ENCODE measurements around the gene ZNF771.
A peak's percentile ranks its signal among the peaks of the same experiment; 100 is the strongest.
"Not testable (repeated sequence)": the region's sequence is repeated elsewhere in the genome, so short reads cannot be mapped to it uniquely, and the experiment has no call there.

ZNF771 gene

GRCh38 chr16:30375864-30376263 lies 31.5 kb upstream of the ZNF771 start:
- DNase-seq (ENCODE audit: low read depth, low spot score), result no peak

- no peak for DNase-seq (ENCODE audit: low read depth, low spot score)
Measured at GRCh38 chr16:30376461-30376902, 30.9 kb upstream of the ZNF771 start.

GRCh38 chr16:30377050-30377811 lies 30.2 kb upstream of the ZNF771 start:
- no peak for DNase-seq (ENCODE audit: low read depth, low spot score)

- peak; percentile 94 for DNase-seq (ENCODE audit: low read depth, low spot score)
Measured at GRCh38 chr16:30377812-30378235, 29.6 kb upstream of the ZNF771 start.

- DNase-seq (ENCODE audit: low read depth, low spot score), result peak; percentile 99
Measured at GRCh38 chr16:30378236-30379157, 28.9 kb upstream of the ZNF771 start.

GRCh38 chr16:30379158-30379783 lies 28.1 kb upstream of the ZNF771 start:
- DNase-seq (ENCODE audit: low read depth, low spot score), result no peak

- no peak for DNase-seq (ENCODE audit: low read depth, low spot score)
Measured at GRCh38 chr16:30380072-30380802, 27.2 kb upstream of the ZNF771 start.

- DNase-seq (ENCODE audit: low read depth, low spot score), result no peak
Measured at GRCh38 chr16:30380803-30381208, 26.6 kb upstream of the ZNF771 start.

GRCh38 chr16:30381291-30382041 lies 25.9 kb upstream of the ZNF771 start:
- no peak for DNase-seq (ENCODE audit: low read depth, low spot score)

- no peak for DNase-seq (ENCODE audit: low read depth, low spot score)
Measured at GRCh38 chr16:30382111-30382881, 25.1 kb upstream of the ZNF771 start, which contains the start of gene SEPTIN1. SEPTIN1 (minus strand) TSS chr16:30382561; CDS start chr16:30382542, 19 bp downstream.

- no peak for DNase-seq (ENCODE audit: low read depth, low spot score)
Measured at GRCh38 chr16:30383521-30383920, 23.9 kb upstream of the ZNF771 start.

GRCh38 chr16:30394592-30395154 lies 12.7 kb upstream of the ZNF771 start:
- peak; percentile 66 for DNase-seq (ENCODE audit: low read depth, low spot score)

GRCh38 chr16:30395155-30395991 lies 12.0 kb upstream of the ZNF771 start, which contains the start of gene ZNF48:
ZNF48 (plus strand) TSS chr16:30395420; CDS start chr16:30395795, 375 bp downstream.
- peak; percentile 97 for DNase-seq (ENCODE audit: low read depth, low spot score)

- no peak for DNase-seq (ENCODE audit: low read depth, low spot score)
Measured at GRCh38 chr16:30395992-30396585, 11.3 kb upstream of the ZNF771 start.

GRCh38 chr16:30396627-30397026 lies 10.8 kb upstream of the ZNF771 start:
- not testable (repeated sequence) for DNase-seq (ENCODE audit: low read depth, low spot score)

- no peak for DNase-seq (ENCODE audit: low read depth, low spot score)
Measured at GRCh38 chr16:30397056-30397455, 10.3 kb upstream of the ZNF771 start.

- DNase-seq (ENCODE audit: low read depth, low spot score), result no peak
Measured at GRCh38 chr16:30397776-30398660, 9.4 kb upstream of the ZNF771 start.
